Astrocyte of the cerebellum (primary cell): ENCODE data around the gene HDHD3.
"Not testable (repeated sequence)": the region's sequence is repeated elsewhere in the genome, so short reads cannot be mapped to it uniquely, and the experiment has no call there.

Source experiments
- DNase-seq: peaks from one replicate; pipeline ENCODE4 v3.0.0-alpha.2; 2011; ENCODE audit warnings: low read depth
- H3K4me3 ChIP-seq: 2 replicates; pipeline ENCODE4 v1.5.1; 2011; ENCODE audit warnings: mild to moderate bottlenecking, low read depth, low read length, moderate library complexity
- in situ Hi-C: cut with HindIII; loops from 2 replicates; pipeline ENCODE4 v1.10.0; 2017; ENCODE audit warnings: low sequenced_read_pairs
- TF ChIP-seq, protein P1 (sequence below): IDR thresholded peaks from 2 replicates; pipeline ENCODE4 v1.5.1; 2012; ENCODE audit warnings: low read length, low read depth, moderate library complexity, mild to moderate bottlenecking; ENCODE audit errors: missing control alignments

HDHD3 gene

DNA sequence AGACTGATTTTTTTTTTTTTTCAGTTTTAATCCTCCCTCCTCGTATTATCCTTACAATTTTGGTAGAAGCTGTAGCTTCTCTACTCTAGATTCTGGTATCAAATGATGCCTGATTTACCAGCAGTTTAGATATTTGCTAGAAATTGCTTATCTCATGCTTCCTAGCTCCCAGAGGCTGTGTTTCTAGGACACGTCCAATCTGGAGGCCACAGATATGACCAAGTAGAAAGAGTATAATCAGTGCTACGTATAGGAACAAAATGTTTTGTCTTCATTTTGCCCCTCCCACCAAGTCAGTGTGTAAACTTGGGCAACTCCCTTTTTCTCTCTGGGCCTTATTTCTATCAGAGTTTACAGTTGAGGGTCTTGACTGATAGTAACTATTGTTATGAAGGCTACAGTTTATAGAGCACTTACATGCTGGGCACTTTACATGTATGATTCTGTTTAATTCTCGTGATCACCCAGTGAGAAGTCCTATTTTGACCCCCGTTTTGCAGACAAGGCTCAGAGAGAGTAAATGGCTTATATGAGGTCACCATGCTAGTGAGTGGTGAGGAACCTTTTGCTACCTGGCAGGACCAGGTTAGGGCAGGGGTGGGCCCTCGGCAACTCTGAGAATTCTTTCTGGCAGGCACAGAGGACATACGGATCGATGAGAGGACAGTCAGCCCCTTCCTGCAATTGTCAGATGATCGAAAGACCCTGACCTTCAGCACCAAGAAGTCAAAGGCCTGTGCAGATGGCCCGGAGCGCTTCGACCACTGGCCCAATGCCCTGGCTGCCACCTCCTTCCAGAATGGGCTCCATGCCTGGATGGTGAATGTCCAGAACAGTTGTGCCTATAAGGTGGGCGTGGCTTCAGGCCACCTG lies 7.6 kb downstream of the HDHD3 start:
- TF ChIP-seq, protein P1, sequence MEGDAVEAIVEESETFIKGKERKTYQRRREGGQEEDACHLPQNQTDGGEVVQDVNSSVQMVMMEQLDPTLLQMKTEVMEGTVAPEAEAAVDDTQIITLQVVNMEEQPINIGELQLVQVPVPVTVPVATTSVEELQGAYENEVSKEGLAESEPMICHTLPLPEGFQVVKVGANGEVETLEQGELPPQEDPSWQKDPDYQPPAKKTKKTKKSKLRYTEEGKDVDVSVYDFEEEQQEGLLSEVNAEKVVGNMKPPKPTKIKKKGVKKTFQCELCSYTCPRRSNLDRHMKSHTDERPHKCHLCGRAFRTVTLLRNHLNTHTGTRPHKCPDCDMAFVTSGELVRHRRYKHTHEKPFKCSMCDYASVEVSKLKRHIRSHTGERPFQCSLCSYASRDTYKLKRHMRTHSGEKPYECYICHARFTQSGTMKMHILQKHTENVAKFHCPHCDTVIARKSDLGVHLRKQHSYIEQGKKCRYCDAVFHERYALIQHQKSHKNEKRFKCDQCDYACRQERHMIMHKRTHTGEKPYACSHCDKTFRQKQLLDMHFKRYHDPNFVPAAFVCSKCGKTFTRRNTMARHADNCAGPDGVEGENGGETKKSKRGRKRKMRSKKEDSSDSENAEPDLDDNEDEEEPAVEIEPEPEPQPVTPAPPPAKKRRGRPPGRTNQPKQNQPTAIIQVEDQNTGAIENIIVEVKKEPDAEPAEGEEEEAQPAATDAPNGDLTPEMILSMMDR: no peak
- in situ Hi-C loops: no loop called here

DNA sequence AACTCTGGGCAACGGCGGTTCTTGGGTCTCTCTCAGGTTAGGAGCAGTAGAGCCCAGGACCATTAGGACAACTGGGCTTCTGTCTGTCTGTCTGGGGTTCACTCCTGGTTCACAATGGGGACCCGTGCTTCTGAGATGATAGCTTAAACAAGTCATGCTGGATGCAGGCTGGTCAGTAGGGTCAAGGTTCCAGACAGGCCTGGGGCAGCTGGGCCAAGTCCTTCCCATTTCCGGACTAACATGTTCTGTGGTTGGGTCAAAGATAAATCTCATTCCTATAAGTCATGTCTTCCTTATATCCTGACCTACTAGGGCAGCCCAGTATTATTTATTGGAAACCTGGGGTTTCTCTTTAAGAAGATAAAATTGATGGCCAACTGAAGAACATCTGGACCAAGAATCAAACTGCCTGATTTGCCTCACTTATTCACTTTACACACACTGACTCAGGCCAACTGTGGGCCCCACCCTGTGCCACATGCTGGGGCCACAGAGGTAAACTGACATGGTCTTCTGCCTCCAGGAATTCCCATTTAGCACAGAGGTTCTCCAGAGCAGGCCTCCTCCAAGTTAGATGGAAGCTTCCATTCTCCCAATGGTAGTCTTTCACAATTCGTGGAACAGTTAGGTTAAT lies 8.3 kb downstream of the HDHD3 start:
- TF ChIP-seq, protein P1: no peak
- H3K4me3 ChIP-seq: no peak overlapping the region
- in situ Hi-C loops: no loop called here
- DNase-seq: no peak

More for the DNA sequence above, 7.6 kb downstream of the HDHD3 start:
- H3K4me3 ChIP-seq: no peak overlapping the region
- DNase-seq: no peak

- DNase-seq, H3K4me3 ChIP-seq, in situ Hi-C loops: not testable (repeated sequence)
Observed at GRCh38 chr9:113365652-113366051, 11.1 kb downstream of the HDHD3 start.

- TF ChIP-seq, protein P1: no peak
- no peak for DNase-seq
- no peak overlapping the region for H3K4me3 ChIP-seq
- in situ Hi-C loops: no loop called here
Observed at GRCh38 chr9:113364951-113365350, 11.8 kb downstream of the HDHD3 start.

DNA sequence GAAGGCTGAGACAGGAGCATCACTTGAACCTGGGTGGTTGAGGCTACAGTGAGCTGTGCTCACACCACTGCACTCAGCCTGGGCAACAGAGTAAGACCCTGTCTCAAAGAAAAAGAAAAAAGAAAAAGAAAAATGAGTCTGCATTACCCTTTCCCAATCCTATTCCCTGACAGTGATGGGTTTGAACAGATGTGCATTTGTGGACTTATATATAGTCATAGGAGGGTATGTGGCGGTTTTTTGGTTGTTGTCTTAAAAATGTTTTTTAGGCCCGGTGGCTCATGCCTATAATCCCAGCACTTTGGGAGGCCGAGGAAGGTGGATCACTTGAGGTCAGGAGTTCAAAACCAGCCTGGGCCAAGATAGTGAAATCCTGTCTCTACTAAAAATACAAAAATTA lies 13.4 kb downstream of the HDHD3 start:
- in situ Hi-C loops: no loop called here
- DNase-seq: no peak
- TF ChIP-seq, protein P1: no peak

DNA sequence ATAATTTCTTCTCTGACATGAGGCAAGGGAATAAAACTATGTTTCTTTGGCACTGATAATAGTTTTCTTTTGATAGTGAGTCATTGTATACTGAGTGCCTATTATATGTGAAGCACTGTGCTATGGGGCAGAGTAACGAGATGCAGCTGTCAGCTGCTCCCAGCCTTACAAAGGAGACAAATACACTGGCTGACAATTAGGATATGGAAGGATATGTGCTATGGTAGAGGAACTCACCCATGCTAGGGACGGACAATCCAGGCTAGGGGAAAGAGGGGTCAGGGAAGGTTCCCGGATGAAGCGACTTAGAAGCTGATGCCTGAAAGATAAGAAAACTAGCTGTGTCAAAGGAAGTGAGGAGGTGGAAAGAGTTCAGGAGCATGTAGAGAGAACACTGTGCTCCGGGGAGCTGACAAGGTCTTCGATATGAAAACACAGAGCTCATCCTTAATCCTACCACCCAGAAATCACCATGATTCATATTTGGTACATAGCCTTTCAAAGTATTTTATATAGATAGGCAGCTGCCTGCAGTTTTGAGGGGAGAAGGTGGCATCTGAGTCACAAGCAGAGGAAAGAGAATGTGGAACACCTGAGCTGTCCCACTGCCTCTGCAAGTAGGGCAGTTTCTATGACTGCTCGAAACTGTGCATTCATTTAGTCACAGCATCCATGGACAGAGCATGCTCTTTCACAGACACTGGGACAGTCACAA lies 15.3 kb downstream of the HDHD3 start:
- no peak for DNase-seq
- no peak overlapping the region for H3K4me3 ChIP-seq
- in situ Hi-C loops: no loop called here
- TF ChIP-seq, protein P1: no peak

More for the DNA sequence above, 13.4 kb downstream of the HDHD3 start:
- no peak overlapping the region for H3K4me3 ChIP-seq
